Measurements from ENCODE around the gene MT1A.

Gene MT1A

GRCh38 chr16:56637814-56638750 is at the start of gene MT1A:
TSS of gene MT1A (plus strand) at chr16:56638666. CDS start at chr16:56638739, 73 bp downstream.
- no peak for DNase-seq (ENCODE audit: low read depth)

DNA sequence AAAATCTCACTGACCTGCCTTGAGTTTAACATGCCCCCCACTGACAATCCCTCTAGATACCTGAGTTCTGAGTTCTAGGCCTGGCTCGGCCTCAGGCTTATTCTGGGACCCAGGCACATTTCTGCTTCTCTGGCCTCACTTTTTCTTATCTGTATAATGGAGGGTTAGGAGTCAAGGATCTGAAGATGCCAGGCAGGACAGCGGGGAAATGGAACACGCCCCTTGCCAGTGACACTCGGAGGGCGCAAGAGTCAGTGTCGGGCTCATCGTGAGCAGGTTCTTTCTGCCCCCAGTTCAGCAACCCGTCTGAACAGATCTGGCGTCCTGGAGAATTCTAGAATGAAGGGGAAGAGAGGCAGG is 49.7 kb upstream of the MT1A start:
- DNase-seq (ENCODE audit: low read depth) = no peak

- no peak for DNase-seq (ENCODE audit: low read depth)
These were observed 49.1 kb upstream of the MT1A start, which contains the start of gene MT3 for GRCh38 chr16:56589141-56590039. TSS of gene MT3 (plus strand) at chr16:56589528. CDS start at chr16:56589591, 63 bp downstream.

GRCh38 chr16:56591377-56592060 is 46.9 kb upstream of the MT1A start:
- no peak for DNase-seq (ENCODE audit: low read depth)

GRCh38 chr16:56593573-56594291 is 44.7 kb upstream of the MT1A start:
- no peak for DNase-seq (ENCODE audit: low read depth)

DNA sequence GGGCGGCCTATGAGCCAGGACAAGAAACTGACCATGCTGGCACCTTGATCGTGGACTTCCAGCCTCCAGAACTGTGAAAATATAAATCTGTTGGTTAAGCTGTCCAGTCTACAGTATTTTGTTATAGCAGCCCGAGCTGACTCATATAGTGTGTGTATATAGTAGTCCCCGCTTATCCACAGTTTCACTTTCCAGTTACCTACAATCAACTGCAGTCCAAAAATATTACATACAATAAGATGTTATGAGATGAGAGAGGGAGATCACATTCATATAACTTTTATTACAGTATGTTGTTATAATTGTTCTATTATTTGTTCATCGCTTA is 44.2 kb upstream of the MT1A start:
- no peak for DNase-seq (ENCODE audit: low read depth)

- DNase-seq (ENCODE audit: low read depth) = no peak
These were observed 38.0 kb upstream of the MT1A start for GRCh38 chr16:56600398-56600999.

DNA sequence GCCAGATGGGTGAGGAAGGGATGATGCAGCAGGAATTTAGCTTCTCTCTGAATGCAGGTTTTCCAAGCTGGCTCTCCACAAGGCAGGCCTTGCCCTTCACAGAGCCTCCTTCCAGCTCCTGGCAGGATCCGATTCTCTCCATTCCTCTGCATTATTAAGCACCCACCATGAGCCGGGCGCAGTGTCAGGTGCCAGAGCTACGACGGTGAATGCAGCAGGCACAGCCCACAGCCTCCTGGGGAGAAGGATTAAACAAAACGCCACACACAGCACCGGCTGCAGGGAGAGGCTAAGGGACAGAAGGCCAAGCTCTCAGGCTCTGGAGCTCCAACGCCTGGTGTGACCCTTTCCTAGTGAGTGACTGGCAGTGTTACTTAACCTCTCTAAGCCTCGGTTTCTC is 37.1 kb upstream of the MT1A start:
- DNase-seq (ENCODE audit: low read depth) = no peak

DNA sequence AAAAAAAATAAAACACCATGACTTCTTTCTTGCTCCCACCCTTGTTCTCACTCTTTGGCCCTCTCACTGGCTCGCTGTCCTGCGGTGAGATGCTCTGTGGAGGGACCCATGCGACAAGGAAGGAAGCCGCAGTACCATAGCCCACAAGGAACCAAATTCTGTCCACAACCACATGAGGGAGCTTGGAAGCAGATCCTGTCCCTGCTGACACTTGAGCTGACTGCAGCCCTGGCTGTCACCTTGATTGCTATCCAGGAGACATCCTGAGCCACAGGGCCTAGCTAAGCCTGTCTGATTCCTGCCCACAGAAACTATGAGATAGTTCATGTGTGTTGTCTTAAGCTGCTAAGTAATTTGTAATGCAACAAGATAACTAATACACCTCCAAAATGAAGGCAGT is 34.9 kb upstream of the MT1A start:
- no peak for DNase-seq (ENCODE audit: low read depth)

DNA sequence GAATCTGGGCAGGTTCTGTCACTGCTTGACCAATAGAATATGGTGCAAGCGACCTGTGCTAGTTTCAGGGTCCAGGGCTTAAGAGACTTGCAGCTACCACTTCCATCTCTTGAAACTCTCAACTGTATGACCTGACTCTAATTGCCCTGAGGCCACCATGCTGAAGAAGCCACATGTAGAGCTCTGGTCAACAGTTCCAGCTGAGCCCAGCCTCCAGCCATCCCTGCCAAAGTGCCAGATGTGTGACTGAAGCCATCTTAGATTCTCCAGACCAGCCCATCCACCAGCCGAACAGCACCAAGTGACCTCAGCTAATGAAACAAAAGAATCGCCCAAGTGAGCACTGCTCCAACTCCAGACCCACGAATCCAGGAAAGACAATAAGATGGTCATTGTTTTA is 33.5 kb upstream of the MT1A start:
- DNase-seq (ENCODE audit: low read depth) = no peak

- DNase-seq (ENCODE audit: low read depth) = no peak
These were observed 33.0 kb upstream of the MT1A start for GRCh38 chr16:56605475-56605874.

- DNase-seq (ENCODE audit: low read depth) = no peak
These were observed 32.4 kb upstream of the MT1A start for GRCh38 chr16:56606071-56606475.

- DNase-seq (ENCODE audit: low read depth) = no peak
These were observed 31.9 kb upstream of the MT1A start for GRCh38 chr16:56606476-56607108.

DNA sequence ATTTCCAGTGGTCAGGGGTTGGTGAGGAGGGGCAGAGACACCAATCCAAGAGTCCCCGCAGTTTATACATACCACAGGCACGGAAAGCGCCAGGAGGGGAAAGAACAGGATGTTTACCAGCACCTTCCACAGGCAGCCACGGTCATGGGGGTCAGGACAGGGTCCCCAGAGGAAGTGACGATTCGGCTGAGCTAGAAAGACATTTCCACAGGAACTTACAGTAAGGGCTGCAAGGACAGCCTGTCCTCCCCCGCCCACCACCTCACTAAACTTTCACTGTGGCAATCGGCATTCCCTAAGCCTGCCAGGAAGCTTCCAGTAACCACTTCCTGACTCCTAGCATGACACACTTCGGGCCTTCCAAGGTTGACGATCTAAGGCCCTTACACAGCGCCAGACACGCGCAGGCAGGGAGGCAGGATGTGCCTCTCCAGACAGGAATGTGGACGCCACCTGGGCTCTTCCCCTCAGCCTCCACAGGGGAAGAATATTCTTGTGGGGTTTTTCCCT is 31.3 kb upstream of the MT1A start:
- DNase-seq (ENCODE audit: low read depth) = no peak

- no peak for DNase-seq (ENCODE audit: low read depth)
These were observed 30.8 kb upstream of the MT1A start for GRCh38 chr16:56607675-56608042.

- DNase-seq (ENCODE audit: low read depth) = peak; percentile 68
These were observed 30.2 kb upstream of the MT1A start, which contains the start of gene MT2A for GRCh38 chr16:56608043-56608875. TSS of gene MT2A (plus strand) at chr16:56608584. CDS start at chr16:56608656, 72 bp downstream.

GRCh38 chr16:56608876-56609462 is 29.5 kb upstream of the MT1A start:
- no peak for DNase-seq (ENCODE audit: low read depth)

GRCh38 chr16:56609463-56609921 is 29.0 kb upstream of the MT1A start:
- DNase-seq (ENCODE audit: low read depth) = peak; percentile 45

- peak; percentile 29 for DNase-seq (ENCODE audit: low read depth)
These were observed 28.4 kb upstream of the MT1A start for GRCh38 chr16:56610017-56610608.

All from stimulated activated CD8-positive, alpha-beta memory T cell treated with anti-CD3 and anti-CD28 coated beads, Interleukin-15, amount 100 ng/mL, for 1 hour (primary cell).